ENCODE results near the gene GNPDA1.

DNA sequence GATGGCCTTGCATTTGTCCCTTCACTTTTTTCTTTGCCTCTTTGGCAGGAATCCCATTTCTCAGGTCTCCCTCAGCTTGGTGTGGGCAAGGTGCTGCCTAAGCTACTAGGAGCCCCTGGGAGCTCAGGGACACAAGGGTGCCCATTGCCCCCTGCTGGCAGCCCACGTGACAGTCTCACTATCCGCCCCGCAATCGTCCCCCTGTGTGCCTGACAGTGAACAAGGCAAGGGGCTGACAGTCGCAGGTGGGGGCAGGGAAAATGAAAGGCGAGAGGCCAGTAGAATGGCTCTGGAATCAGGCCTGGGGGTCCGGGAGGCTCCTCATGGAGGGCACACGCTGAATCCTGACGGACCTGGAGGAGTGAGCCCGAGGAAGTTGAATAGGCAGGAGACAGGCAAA lies 52.8 kb downstream of the GNPDA1 start:
- TF ChIP-seq, protein P1, sequence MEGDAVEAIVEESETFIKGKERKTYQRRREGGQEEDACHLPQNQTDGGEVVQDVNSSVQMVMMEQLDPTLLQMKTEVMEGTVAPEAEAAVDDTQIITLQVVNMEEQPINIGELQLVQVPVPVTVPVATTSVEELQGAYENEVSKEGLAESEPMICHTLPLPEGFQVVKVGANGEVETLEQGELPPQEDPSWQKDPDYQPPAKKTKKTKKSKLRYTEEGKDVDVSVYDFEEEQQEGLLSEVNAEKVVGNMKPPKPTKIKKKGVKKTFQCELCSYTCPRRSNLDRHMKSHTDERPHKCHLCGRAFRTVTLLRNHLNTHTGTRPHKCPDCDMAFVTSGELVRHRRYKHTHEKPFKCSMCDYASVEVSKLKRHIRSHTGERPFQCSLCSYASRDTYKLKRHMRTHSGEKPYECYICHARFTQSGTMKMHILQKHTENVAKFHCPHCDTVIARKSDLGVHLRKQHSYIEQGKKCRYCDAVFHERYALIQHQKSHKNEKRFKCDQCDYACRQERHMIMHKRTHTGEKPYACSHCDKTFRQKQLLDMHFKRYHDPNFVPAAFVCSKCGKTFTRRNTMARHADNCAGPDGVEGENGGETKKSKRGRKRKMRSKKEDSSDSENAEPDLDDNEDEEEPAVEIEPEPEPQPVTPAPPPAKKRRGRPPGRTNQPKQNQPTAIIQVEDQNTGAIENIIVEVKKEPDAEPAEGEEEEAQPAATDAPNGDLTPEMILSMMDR (IDR thresholded peaks at IDR 0.05): peak in 2 of 6 experiments; percentile 14 to 25
- TF ChIP-seq POLR2A (IDR thresholded peaks at IDR 0.05) (no peak), POLR2AphosphoS5 (IDR thresholded peaks at IDR 0.05) (no peak), EP300 (IDR thresholded peaks at IDR 0.05) (no peak)
